ENCODE data around the gene CBR1. TPM values are rescaled to one million over a fixed set of nuclear protein-coding genes. Genes with fewer than 3 reads are reported as not detected.

Gene CBR1
- total and polyA plus RNA-seq, 2 donors (not counting 3 experiments of a cell fraction or from before 2014, with no cell fraction given) = 41.3 to 124 TPM

DNA sequence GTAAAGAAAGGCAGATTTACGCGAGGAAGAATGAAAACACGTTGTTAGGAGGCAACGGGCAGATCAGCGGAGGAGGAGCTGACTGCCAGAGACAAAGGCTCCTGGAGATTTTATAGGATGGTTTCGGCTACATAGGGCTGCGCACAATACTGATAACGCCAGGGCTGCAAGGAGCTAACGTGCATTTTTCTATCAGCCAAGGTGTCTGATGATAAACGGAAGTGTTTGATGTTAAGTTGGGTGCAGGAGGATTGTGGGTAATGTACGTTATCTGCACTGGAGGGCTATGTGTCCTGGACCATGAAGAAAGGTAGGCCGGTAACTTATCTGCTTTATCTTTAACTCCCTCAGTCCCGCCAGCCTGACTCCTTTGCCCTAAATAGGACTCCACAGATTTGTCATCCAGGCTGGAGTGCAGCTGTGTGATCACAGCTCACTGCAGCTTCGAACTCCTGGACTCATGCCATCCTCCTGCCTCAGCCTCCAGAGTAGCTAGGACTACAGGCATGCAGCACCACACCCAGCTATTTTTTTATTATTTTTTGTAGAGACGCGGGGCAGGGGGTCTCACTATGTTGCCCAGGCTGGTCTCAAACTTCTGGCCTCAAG lies 39.1 kb upstream of the CBR1 start:
- no peaks in the 10 kb centered on the region for H3K79me2 ChIP-seq (ENCODE audit: control insufficient read depth, insufficient read depth, low read length)
- dilution Hi-C loops (cut with MboI; ENCODE audit: extremely low pct_ligation_motif_present, low sequenced_read_pairs) = no loop called here
- TF ChIP-seq FOS (IDR thresholded peaks at IDR 0.05; ENCODE audit: borderline replicate concordance, insufficient read depth, low read length) = no peak
- TF ChIP-seq POLR2A (IDR thresholded peaks at IDR 0.05; ENCODE audit: low read depth, low read length) = no peak
- TF ChIP-seq POLR2AphosphoS5 (IDR thresholded peaks at IDR 0.05; ENCODE audit: insufficient read depth, low read depth, low read length) = no peak
- TF ChIP-seq JUN (IDR thresholded peaks at IDR 0.05; ENCODE audit: borderline replicate concordance, insufficient read depth, insufficient read length, low read depth) = no peak
- TF ChIP-seq, protein P1, sequence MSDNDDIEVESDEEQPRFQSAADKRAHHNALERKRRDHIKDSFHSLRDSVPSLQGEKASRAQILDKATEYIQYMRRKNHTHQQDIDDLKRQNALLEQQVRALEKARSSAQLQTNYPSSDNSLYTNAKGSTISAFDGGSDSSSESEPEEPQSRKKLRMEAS (IDR thresholded peaks at IDR 0.05; ENCODE audit: insufficient read depth, insufficient read length) = no peak
- TF ChIP-seq, protein P2, sequence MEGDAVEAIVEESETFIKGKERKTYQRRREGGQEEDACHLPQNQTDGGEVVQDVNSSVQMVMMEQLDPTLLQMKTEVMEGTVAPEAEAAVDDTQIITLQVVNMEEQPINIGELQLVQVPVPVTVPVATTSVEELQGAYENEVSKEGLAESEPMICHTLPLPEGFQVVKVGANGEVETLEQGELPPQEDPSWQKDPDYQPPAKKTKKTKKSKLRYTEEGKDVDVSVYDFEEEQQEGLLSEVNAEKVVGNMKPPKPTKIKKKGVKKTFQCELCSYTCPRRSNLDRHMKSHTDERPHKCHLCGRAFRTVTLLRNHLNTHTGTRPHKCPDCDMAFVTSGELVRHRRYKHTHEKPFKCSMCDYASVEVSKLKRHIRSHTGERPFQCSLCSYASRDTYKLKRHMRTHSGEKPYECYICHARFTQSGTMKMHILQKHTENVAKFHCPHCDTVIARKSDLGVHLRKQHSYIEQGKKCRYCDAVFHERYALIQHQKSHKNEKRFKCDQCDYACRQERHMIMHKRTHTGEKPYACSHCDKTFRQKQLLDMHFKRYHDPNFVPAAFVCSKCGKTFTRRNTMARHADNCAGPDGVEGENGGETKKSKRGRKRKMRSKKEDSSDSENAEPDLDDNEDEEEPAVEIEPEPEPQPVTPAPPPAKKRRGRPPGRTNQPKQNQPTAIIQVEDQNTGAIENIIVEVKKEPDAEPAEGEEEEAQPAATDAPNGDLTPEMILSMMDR (IDR thresholded peaks at IDR 0.05; ENCODE audit: extremely low read depth in 1 of 2, insufficient read depth in 1 of 2, low read depth in 1 of 2, low read length in 2 of 2) = no peak
- TF ChIP-seq GATA2 (IDR thresholded peaks at IDR 0.05; ENCODE audit: insufficient read depth, insufficient read length, low read depth, low read length) = no peak
- TF ChIP-seq EZH2 (IDR thresholded peaks at IDR 0.05; ENCODE audit: borderline replicate concordance, low read depth, low read length, severe bottlenecking) = no peak
- no peak for TF ChIP-seq MYC (IDR thresholded peaks at IDR 0.05; ENCODE audit: low read depth, low read length)
- no peak overlapping the region for H3K4me3 ChIP-seq (replicated peaks in 1 of 3; ENCODE audit: insufficient read depth in 1 of 3, low read depth in 1 of 3, low read length in 3 of 3)
- CTCF ChIA-PET = interaction anchor here (0.7 to 6.2 kb wide), 7 partner anchors 16 to 1337 kb away, joined by 3 to 58 read pairs (median 3); no protein-coding TSS in a partner anchor
- POLR2A ChIA-PET = no interaction called here
- no peaks in the 10 kb centered on the region for H4K20me1 ChIP-seq (replicated peaks; ENCODE audit: control insufficient read depth, extremely low read depth, insufficient read depth, low read length)
- FAIRE-seq = no peak
- H3K4me2 ChIP-seq (ENCODE audit: insufficient read depth, low read length) = no peak overlapping the region
- no peak for DNase-seq (ENCODE audit: low read depth, low spot score)
- H3K9me3 ChIP-seq (replicated peaks; ENCODE audit: control insufficient read depth, insufficient read depth, low read length) = no peaks in the 10 kb centered on the region
- no TSS peak for BruUV-seq (replicated peaks)
- H3K27ac ChIP-seq (ENCODE audit: insufficient read depth, low read depth, low read length) = no peak overlapping the region
- H2AFZ ChIP-seq (ENCODE audit: low read depth, low read length) = no peak overlapping the region
- intact Hi-C loops (cut with micrococcal nuclease) = no loop called here
- H3K36me3 ChIP-seq (ENCODE audit: control insufficient read depth in 2 of 2, extremely low read depth in 1 of 2, insufficient read depth in 2 of 2, low read length in 2 of 2) = peaks cover 0 to 9% of the 10 kb centered on the region in 2 experiments
- no peaks in the 10 kb centered on the region for H3K9me1 ChIP-seq (replicated peaks; ENCODE audit: control insufficient read depth, extremely low read depth, insufficient read depth, low read length)
- no peaks in the 10 kb centered on the region for H3K4me1 ChIP-seq (ENCODE audit: control insufficient read depth, extremely low read depth, insufficient read depth, low read length)
- peaks cover 0 to 2% of the 10 kb centered on the region in 2 experiments for H3K27me3 ChIP-seq (ENCODE audit: control insufficient read depth in 2 of 2, insufficient read depth in 2 of 2, low read length in 2 of 2)
- no peak overlapping the region for H3K9ac ChIP-seq (replicated peaks; ENCODE audit: extremely low read depth, insufficient read depth, low read length)

All from endothelial cell of umbilical vein (primary cell).